ENCODE results near the gene KCNJ18.
"Not testable (repeated sequence)": the region's sequence is repeated elsewhere in the genome, so short reads cannot be mapped to it uniquely, and the experiment has no call there.

GRCh38 chr17:21691481-21691880 is 842 bp upstream of the KCNJ18 start:
- not testable (repeated sequence) for TF ChIP-seq CTCF, POLR2AphosphoS5, POLR2A, EP300 (IDR thresholded peaks at IDR 0.05)
